Neural progenitor cell (in vitro differentiated cells): Measurements from ENCODE around the gene NUDT1.

ENCODE experiments used
- CTCF ChIP-seq: fragments of 200-600 bp; sonication (generic); IDR thresholded peaks from 2 replicates; pipeline ENCODE4 v1.5.1; 2017; ENCODE audit warnings: antibody characterized with exemption, mild to moderate bottlenecking
- EZH2 ChIP-seq: fragments of 200-600 bp; sonication (generic); IDR thresholded peaks from 2 replicates; pipeline ENCODE4 v1.6.1; 2017; ENCODE audit warnings: antibody characterized with exemption, mild to moderate bottlenecking, moderate library complexity
- EZH2phosphoT487 ChIP-seq: fragments of 200-600 bp; sonication (generic); IDR thresholded peaks from 2 replicates; pipeline ENCODE4 v1.6.1; 2017; ENCODE audit warnings: antibody characterized with exemption

GRCh38 chr7:2269991-2270460 is 28.0 kb downstream of the NUDT1 start:
- TF ChIP-seq CTCF (no peak), EZH2phosphoT487 (no peak), EZH2 (no peak)
